HL-60 (cell line): Measurements from ENCODE around the gene COX6A2.

Experiments used
- CTCF ChIP-seq: IDR thresholded peaks from one replicate; pipeline ENCODE4 v1.5.1; 2011; ENCODE audit warnings: low read length, control low read depth, inconsistent platforms; ENCODE audit not compliant: insufficient read depth
- GABPA ChIP-seq: IDR thresholded peaks from 2 replicates; pipeline ENCODE4 v1.6.1; 2012; ENCODE audit warnings: low read depth
- POLR2AphosphoS5 ChIP-seq: IDR thresholded peaks from 2 replicates; pipeline ENCODE4 v1.6.1; 2012; ENCODE audit warnings: low read depth

- TF ChIP-seq CTCF (no peak), GABPA (no peak), POLR2AphosphoS5 (no peak)
These were observed 33.2 kb upstream of the COX6A2 start for GRCh38 chr16:31461201-31461920.
